Measurements from ENCODE around the gene SMDT1.
A peak's percentile ranks its signal among the peaks of the same experiment; 100 is the strongest.

- TF ChIP-seq SMAD1 (IDR thresholded peaks at IDR 0.05; ENCODE audit: low read depth, partially characterized antibody) (no peak), SMARCA5 (IDR thresholded peaks at IDR 0.05) (no peak), CTCF (IDR thresholded peaks at IDR 0.05 in 2 of 3, conservative IDR thresholded peaks at IDR 0.05 in 1 of 3; ENCODE audit: control insufficient read depth in 2 of 3, extremely low read depth in 1 of 3, insufficient read depth in 1 of 3, low read depth in 3 of 3, low read length in 3 of 3) (peak in 2 of 3 experiments; percentile 36 to 54; a peak in 4 of 6 replicates), EZH2 (IDR thresholded peaks at IDR 0.05; ENCODE audit: borderline replicate concordance, control insufficient read depth, low read depth, low read length) (no peak), REST (IDR thresholded peaks at IDR 0.05; ENCODE audit: low read depth, low read length) (no peak), ZBED1 (IDR thresholded peaks at IDR 0.05; ENCODE audit: borderline replicate concordance) (no peak)
Observed at GRCh38 chr22:42074132-42074811, 5.2 kb upstream of the SMDT1 start, which contains the start of gene PHETA2.
